ENCODE measurements around the gene GJC3. TPM values are rescaled to one million over a fixed set of nuclear protein-coding genes. Genes with fewer than 3 reads are reported as not detected.

Gene GJC3, protein sequence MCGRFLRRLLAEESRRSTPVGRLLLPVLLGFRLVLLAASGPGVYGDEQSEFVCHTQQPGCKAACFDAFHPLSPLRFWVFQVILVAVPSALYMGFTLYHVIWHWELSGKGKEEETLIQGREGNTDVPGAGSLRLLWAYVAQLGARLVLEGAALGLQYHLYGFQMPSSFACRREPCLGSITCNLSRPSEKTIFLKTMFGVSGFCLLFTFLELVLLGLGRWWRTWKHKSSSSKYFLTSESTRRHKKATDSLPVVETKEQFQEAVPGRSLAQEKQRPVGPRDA
- 0.13 TPM in 1 of 2 replicates, not detected in the other for total RNA-seq

DNA sequence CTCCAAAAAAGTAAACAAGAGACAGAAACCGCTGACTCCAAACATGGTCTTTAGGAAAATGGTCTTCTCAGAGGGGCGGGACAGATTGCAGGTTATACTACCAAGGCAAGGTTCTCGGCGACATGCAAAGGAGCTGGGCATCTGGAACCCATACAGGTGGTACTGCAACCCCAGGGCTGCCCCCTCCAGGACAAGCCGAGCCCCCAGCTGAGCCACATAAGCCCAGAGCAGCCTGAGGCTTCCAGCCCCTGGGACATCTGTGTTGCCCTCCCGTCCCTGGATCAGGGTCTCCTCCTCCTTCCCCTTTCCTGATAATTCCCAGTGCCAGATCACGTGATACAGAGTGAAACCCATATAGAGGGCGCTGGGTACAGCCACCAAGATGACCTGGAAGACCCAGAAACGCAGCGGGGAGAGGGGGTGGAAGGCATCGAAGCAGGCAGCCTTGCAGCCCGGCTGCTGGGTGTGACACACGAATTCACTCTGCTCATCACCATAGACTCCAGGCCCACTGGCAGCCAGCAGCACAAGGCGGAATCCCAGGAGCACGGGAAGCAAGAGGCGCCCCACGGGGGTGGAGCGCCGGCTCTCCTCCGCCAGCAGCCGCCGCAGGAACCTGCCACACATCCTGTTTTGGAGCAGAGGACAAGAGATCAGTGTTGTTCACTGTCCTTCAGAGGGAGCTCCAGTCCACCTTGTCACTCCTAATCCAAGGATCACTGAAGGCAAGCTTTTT lies at the start of gene GJC3:
Gene GJC3 (minus strand): TSS at position 627 of the 736 bp plus-strand sequence. CDS start 0 bp downstream, at position 627.

DNA sequence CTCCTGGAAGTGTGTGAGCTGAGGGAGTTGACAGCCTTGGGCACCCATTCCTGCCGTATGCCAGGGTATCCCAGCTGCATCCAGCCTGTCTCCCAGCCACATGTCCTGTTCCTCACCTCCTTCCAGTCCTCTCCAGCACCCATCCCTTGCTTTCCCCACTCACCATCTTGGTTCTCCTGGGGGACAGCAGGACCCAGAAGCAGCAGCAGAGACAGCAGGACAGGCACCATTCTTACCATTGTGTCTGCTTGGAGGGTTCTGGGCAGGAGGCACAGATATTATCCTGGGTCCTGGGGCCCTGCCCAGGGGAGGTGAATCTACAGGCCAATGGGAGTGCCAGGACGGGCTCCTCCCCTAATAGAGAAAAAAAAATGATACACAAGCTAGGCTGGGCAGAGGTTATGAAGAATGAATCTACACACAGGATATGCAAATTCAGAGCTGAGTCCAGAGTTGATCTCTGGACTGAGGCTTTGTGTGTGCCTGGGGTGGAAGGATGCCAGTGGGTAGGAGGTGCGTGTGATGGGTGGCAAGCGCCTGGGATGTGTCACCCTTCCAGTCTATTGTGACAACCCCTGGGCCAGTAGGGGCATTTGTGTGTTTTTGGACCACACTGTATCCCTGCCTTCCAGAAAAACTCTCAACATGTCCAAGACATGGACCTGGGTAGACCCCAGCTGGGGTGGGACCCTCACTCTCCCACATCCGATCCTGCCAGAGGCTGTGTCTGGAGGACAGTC lies 46.5 kb upstream of the GJC3 start, which contains the start of gene AZGP1:
Gene AZGP1 (minus strand): TSS at position 250 of the 740 bp plus-strand sequence. CDS start 11 bp downstream, at position 239.

DNA sequence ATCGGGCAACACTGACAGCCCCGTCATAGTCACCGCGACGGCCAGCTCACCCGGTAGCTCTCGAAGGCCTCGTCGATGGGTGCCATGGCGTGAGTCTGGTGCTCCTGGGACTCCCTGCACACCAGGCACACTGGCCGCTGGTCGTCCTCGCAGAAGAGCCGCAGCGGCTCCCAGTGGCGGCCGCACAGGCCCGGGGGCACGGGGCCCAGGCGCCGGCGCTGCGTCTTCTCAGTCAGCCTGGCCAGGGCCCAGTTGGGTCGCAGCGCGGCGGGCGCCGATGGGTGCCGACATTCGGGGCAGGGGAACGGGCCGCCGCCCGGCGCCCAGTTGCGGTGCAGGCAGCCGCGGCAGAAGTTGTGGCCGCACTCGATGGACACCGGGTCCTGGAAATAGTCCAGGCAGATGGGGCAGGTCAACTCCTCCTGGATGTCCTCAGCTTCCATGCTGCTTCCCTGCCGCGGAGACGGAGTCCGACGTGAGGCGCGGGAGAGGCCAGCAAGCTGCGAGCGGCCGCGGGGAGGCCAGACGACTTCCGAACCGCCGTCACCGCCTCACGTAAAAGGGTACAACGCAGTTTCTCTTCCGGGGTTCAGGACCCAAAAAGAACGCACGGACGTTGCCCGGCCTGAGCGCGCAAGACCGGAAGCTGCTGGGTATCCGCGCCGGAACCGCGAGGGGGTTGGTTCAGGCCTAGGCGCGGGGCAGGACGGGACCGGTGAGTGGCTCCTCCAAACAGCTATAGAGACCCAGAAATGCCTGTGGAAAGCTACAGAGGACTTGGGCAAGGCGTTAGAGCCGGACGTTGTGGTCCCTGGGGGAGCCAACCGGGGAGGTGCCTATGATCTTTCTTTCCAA lies 10.2 kb downstream of the GJC3 start, which contains the start of gene TRIM4:
Gene TRIM4 (minus strand): TSS at position 572 of the 855 bp plus-strand sequence. CDS start 129 bp downstream, at position 443.

DNA sequence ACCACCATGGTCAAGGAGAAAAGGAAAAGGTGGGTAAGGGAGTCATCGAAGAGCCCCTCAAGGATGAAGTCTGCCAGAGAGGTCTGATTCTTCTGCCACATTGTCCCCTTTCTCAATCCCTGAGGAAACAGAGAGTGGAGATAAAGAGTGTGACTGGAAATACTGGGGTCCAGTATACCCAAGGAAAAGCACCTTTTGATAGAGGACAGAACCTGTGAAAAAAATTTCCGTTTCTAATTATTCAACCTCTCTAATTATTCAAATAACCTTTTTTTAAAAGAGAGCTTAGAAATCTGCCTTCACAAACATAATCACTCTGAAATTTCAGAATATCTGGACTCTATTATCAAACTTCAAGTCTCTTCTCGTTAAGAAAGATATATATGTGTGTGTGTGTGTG lies 52.5 kb downstream of the GJC3 start, which contains the start of gene OR2AE1:
Gene OR2AE1 (minus strand): TSS at position 101 of the 400 bp plus-strand sequence. CDS start 0 bp downstream, at position 101.

Small RNAs within 50 kb of the gene (small RNA-seq; reads per million reads assigned to genes)
- gene RF00019 (not detected), gene RF00561 (not detected)

Other genes with a start within 250 kb of the GJC3 start
- gene CYP3A5, start 249.6 kb downstream of the GJC3 start, total RNA-seq = not detected in 2 replicates
- gene CYP3A7, start 194.4 kb downstream of the GJC3 start, total RNA-seq = 0.07 and 0.27 TPM in 2 replicates
- not detected in 2 replicates for gene CYP3A4, start 145.4 kb downstream of the GJC3 start, total RNA-seq
- not detected in 2 replicates for gene CYP3A43, start 101.6 kb downstream of the GJC3 start, total RNA-seq
- gene OR2AE1, start 52.6 kb downstream of the GJC3 start, total RNA-seq = 0.22 and 0.53 TPM in 2 replicates
- 22.5 and 28.4 TPM in 2 replicates for gene TRIM4, start 10.1 kb downstream of the GJC3 start, total RNA-seq
- gene AZGP1, start 46.4 kb upstream of the GJC3 start, total RNA-seq = not detected in 2 replicates
- 40.4 and 41.8 TPM in 2 replicates for gene ZKSCAN1, start 86.0 kb upstream of the GJC3 start, total RNA-seq
- 6.6 and 6.8 TPM in 2 replicates for gene ZSCAN21, start 120.2 kb upstream of the GJC3 start, total RNA-seq
- gene ZNF3, start 152.1 kb upstream of the GJC3 start, total RNA-seq = 32.5 and 35.1 TPM in 2 replicates
- 103 and 116 TPM in 2 replicates for gene COPS6, start 159.3 kb upstream of the GJC3 start, total RNA-seq
- gene MCM7, start 171.8 kb upstream of the GJC3 start, total RNA-seq = 121 and 175 TPM in 2 replicates
- 14.5 and 18.9 TPM in 2 replicates for gene AP4M1, start 172.0 kb upstream of the GJC3 start, total RNA-seq
- 38.8 and 58.2 TPM in 2 replicates for gene TAF6, start 189.7 kb upstream of the GJC3 start, total RNA-seq
- gene CNPY4, start 190.0 kb upstream of the GJC3 start, total RNA-seq = 18.9 and 21.9 TPM in 2 replicates
- gene MBLAC1, start 197.3 kb upstream of the GJC3 start, total RNA-seq = 1.3 and 1.9 TPM in 2 replicates
- gene LAMTOR4, start 219.3 kb upstream of the GJC3 start, total RNA-seq = 72.7 and 77.8 TPM in 2 replicates
- gene TRAPPC14, start 229.1 kb upstream of the GJC3 start, total RNA-seq = 9.9 and 11.7 TPM in 2 replicates
- 1.5 and 1.9 TPM in 2 replicates for gene GAL3ST4, start 239.0 kb upstream of the GJC3 start, total RNA-seq
- 3.9 and 4.1 TPM in 2 replicates for gene GPC2, start 247.8 kb upstream of the GJC3 start, total RNA-seq
- gene STAG3, start 248.3 kb upstream of the GJC3 start, total RNA-seq = 0.79 and 3.3 TPM in 2 replicates

All from thoracic aorta endothelial cell (primary cell).